Right lobe of liver (tissue), 6 donors: ENCODE measurements around the gene SLC25A10. TPM values are rescaled to one million over a fixed set of nuclear protein-coding genes. Genes with fewer than 3 reads are reported as not detected.
A peak's percentile ranks its signal among the peaks of the same experiment; 100 is the strongest.

ENCODE experiments used
- ATAC-seq, 4 donors: fragments of 200-7000 bp; cut with Tn5 transposase; one replicate each; pipeline ENCODE4 v1.9.1; 2020; ENCODE audit warnings: mild to moderate bottlenecking in 4 of 4, moderate library complexity in 4 of 4
- DNase-seq, 3 donors: peaks; one replicate each; pipeline ENCODE4 v3.0.0-alpha.2; 2020
- H3K27ac ChIP-seq, 3 donors: fragments of 200-600 bp; one replicate each; pipeline ENCODE4 v1.8.0; 2022
- H3K27me3 ChIP-seq, 2 donors: fragments of 200-600 bp; one replicate each; pipeline ENCODE4 v1.8.0; 2022
- H3K36me3 ChIP-seq, 4 donors: fragments of 200-600 bp; sonication (generic) in 1 of 4; one replicate each; pipeline versions ENCODE4 v1.5.1 to v1.8.0; 2017 to 2022; ENCODE audit warnings: control low read depth in 1 of 4
- H3K4me1 ChIP-seq, 4 donors: fragments of 200-600 bp; sonication (generic) in 1 of 4; one replicate each; pipeline versions ENCODE4 v1.5.1 to v1.8.0; 2017 to 2022; ENCODE audit warnings: control low read depth in 1 of 4
- H3K4me3 ChIP-seq, 3 donors: fragments of 200-600 bp; one replicate each; pipeline ENCODE4 v1.8.0; 2022
- H3K9me3 ChIP-seq, 4 donors: fragments of 200-600 bp; sonication (generic) in 1 of 4; one replicate each; pipeline versions ENCODE4 v1.5.1 to v1.8.0; 2017 to 2022; ENCODE audit warnings: control low read depth in 1 of 4
- POLR2A ChIP-seq: fragments of 450-650 bp; IDR thresholded peaks from one replicate; pipeline ENCODE4 v1.6.1; 2017; ENCODE audit warnings: antibody characterized with exemption, mild to moderate bottlenecking
- whole genome bisulfite sequencing: methylation state at CpG from one replicate; pipeline ENCODE4 v1.1.6; 2018; ENCODE audit warnings: low coverage, low lambda C conversion rate; ENCODE audit not compliant: insufficient coverage; ENCODE audit errors: missing lambda C conversion rate; 5-methylcytosine and 5-hydroxymethylcytosine counted together
- intact Hi-C, 2 donors: fragments of 100-400 bp; cut with DNase I; formaldehyde crosslinking; loops; one replicate each; pipeline versions ENCODE4 v1.11.2 to v1.14.1; 2022
- long read RNA-seq: library from polyadenylated mRNA; unstranded; transcript quantifications from one replicate; pipeline ENCODE4 v2.0.0, GENCODE V29; 2019
- total RNA-seq, 6 experiments: library from RNA; depleted of rRNA in 2 of 6; stranded (reverse); fragments of >200 nt in 2 of 6; fragmentation: NEBNext Ultra II Directional in 3 of 6; extraction: Animal tissue kit (Norgen Biotek cat#: 25700) in 3 of 6; gene quantifications; one replicate each; pipeline versions ENCODE4 v1.1.0 to v1.2.4, GENCODE V29; 2016 to 2023
- TF ChIP-seq, protein P1 (sequence below), 4 donors: fragments of 200-600 bp in 3 of 4; fragments of 450-650 bp in 1 of 4; IDR thresholded peaks; one replicate each; pipeline versions ENCODE4 v1.5.1 to v1.8.0; 2016 to 2022; ENCODE audit warnings: antibody characterized with exemption in 4 of 4, mild to moderate bottlenecking in 2 of 4
- donor health status: DM: no; HTN: yes; CAD: no.
- donor health status: DM: no; HTN: no; CAD: no.
- donor health status: DM: no; HTN: no; CAD: no.
- donor health status: DM: no; HTN: yes; CAD: no.
- donor health status: DM: no; HTN: yes; CAD: no.

The SLC25A10 gene, protein sequence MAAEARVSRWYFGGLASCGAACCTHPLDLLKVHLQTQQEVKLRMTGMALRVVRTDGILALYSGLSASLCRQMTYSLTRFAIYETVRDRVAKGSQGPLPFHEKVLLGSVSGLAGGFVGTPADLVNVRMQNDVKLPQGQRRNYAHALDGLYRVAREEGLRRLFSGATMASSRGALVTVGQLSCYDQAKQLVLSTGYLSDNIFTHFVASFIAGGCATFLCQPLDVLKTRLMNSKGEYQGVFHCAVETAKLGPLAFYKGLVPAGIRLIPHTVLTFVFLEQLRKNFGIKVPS
- 10 to 100 TPM; 35.6 to 92.0 (median 72.7) TPM for total RNA-seq
- long read RNA-seq, transcript SLC25A10-202 (11 exons, 1,885 nt), result major isoform, 7 of 15 reads
- long read RNA-seq, partial matches to known transcripts, result 1 of 15 reads
- long read RNA-seq, other reads (novel, unspliced or antisense), result 7 of 15 reads

DNA sequence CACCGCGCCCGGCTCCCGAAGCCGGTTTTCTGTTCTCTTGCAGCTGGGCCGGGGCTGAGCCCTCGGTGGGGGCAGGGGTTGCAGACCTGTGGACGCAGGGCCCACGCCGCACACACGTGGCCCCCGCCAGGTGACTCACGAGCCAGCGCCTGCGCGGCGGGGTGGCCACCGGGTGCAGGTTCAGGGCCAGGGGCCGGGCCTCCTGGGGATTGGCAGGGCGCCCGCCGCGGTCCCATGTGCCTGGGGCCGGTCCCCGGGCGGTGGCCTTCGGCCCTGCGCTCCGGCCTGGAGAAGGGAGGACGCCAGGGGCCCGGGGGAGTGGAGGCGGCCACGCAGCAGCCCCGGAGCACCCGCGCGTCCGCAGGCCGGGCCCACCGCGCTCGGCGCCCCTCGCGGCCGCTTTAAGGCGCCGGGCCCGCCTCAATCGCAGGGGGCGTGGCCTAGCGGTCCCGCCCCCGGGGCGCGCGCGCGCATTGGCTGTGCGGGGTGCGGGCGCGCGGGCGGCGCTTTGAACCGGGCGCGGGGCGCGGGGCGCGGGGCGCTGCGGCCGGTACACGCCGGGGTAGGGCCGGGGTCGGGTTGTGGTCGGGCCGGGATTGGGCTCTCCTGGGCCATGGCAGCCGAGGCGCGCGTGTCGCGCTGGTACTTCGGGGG, at the start of gene SLC25A10:
Gene SLC25A10 (plus strand): TSS at position 471 of the 654 bp plus-strand sequence. CDS start 143 bp downstream, at position 614.
- intact Hi-C loops, result no loop called here
- ATAC-seq, result peak; percentile 66 to 82 (median 73)
- no peaks in the 10 kb centered on the region for H3K27me3 ChIP-seq
- no peaks in the 10 kb centered on the region for H3K9me3 ChIP-seq
- DNase-seq, result peak; percentile 92 to 95 (median 94)
- peaks cover 0 to 32% (median 13%) of the 10 kb centered on the region in 4 donors for H3K4me1 ChIP-seq
- 5% methylated on average over 7 of the region's 89 CpGs for WGBS
- H3K4me3 ChIP-seq, result peak within 1 kb of the TSS; percentile 69 to 98 (median 87)
- peak within 1 kb of the TSS; percentile 29 to 79 (median 73) for H3K27ac ChIP-seq
- TF ChIP-seq, protein P1, sequence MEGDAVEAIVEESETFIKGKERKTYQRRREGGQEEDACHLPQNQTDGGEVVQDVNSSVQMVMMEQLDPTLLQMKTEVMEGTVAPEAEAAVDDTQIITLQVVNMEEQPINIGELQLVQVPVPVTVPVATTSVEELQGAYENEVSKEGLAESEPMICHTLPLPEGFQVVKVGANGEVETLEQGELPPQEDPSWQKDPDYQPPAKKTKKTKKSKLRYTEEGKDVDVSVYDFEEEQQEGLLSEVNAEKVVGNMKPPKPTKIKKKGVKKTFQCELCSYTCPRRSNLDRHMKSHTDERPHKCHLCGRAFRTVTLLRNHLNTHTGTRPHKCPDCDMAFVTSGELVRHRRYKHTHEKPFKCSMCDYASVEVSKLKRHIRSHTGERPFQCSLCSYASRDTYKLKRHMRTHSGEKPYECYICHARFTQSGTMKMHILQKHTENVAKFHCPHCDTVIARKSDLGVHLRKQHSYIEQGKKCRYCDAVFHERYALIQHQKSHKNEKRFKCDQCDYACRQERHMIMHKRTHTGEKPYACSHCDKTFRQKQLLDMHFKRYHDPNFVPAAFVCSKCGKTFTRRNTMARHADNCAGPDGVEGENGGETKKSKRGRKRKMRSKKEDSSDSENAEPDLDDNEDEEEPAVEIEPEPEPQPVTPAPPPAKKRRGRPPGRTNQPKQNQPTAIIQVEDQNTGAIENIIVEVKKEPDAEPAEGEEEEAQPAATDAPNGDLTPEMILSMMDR (IDR thresholded peaks at IDR 0.05), result peak in 2 of 4 donors; percentile 4 to 17
- TF ChIP-seq POLR2A, result peak; percentile 78
- H3K36me3 ChIP-seq, result peaks cover 0 to 11% (median 5%) of the 10 kb centered on the region in 4 donors

DNA sequence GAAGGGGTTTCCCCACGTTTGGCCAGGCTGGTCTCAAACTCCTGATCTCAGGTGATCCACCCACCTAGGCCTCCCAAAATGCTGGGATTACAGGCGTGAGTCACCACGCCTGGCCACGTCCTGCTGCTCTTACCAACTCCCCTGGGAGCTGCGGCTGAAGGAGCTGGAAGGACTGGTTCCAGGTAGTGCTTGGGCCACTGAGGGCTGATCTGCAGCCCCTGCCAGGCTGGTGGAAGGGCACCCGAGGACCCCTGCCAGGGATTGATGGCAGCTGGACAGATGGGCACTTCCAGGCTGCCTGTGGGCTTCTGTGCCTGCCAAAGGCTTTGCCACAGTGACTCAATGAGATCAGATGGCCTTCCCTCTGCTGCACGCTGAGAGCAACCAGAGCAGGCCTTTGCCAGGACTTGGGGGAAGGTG, 48.0 kb upstream of the SLC25A10 start:
- peaks cover 0 to 10% (median 0%) of the 10 kb centered on the region in 4 donors for H3K36me3 ChIP-seq
- H3K27me3 ChIP-seq, result no peaks in the 10 kb centered on the region
- H3K4me1 ChIP-seq, result peaks cover 0 to 15% (median 3%) of the 10 kb centered on the region in 4 donors
- intact Hi-C loops, result no loop called here
- ATAC-seq (no peak), DNase-seq (no peak)
- H3K4me3 ChIP-seq, result no peak overlapping the region
- TF ChIP-seq, protein P1 (IDR thresholded peaks at IDR 0.05), result no peak
- TF ChIP-seq POLR2A, result no peak
- H3K27ac ChIP-seq, result no peak overlapping the region
- WGBS, result no CpG with 5 or more reads among the region's 7 CpGs
- H3K9me3 ChIP-seq, result no peaks in the 10 kb centered on the region

DNA sequence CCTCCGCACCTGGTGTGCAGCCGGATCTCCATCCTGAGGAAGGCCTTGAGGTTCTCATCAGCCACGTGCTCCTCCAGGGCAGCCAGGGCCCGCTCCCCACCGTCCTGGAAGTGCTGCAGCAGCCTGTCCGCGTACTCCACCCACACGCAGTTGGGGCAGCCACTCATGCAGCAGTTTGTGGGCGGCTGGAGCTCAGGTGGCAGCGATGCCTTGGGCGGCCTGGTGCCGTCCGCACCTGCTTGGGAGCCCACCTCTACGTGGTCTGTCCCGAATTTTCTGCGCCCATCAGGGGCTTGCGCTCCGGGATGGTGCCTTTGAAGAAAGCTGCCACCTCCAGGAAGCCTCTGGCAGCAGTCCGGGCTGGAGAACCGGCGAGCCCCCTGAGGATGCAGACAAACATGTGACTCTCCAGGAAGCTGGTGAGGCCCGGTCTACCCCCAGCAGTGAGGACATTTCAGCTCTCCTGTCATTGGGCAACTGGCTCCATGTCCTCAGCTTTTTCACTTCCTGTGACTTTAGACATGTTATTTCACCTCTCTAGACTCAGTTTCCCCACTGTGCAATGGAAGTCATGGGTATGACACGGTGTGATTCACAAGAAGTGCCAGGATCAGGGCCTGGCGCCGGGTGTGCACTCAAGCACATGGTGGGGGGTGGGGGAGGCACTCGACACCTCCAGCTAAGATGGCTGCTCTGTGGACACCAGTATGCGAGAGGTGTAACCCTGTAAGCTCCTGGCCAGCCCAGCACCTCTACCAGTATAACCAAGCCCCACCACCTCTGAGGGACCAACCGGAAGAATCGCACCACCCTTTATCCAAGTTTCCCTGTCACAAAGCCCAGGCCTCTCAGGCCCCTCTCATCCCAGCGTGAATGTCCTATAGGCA, 46.6 kb upstream of the SLC25A10 start:
- ATAC-seq (peak in 2 of 4 donors; percentile 7 to 9), DNase-seq (no peak)
- TF ChIP-seq, protein P1 (IDR thresholded peaks at IDR 0.05), result no peak
- no peak for TF ChIP-seq POLR2A
- Histone ChIP-seq H3K9me3 (no peaks in the 10 kb centered on the region), H3K27ac (peak overlapping the region in 2 of 3 donors; percentile 71 to 86), H3K27me3 (no peaks in the 10 kb centered on the region), H3K36me3 (peaks cover 0 to 18% (median 1%) of the 10 kb centered on the region in 4 donors), H3K4me1 (peaks cover 0 to 15% (median 3%) of the 10 kb centered on the region in 4 donors), H3K4me3 (peak overlapping the region; percentile 98)
- intact Hi-C loops, result no loop called here
- WGBS, result 24% methylated on average over 11 of the region's 30 CpGs

DNA sequence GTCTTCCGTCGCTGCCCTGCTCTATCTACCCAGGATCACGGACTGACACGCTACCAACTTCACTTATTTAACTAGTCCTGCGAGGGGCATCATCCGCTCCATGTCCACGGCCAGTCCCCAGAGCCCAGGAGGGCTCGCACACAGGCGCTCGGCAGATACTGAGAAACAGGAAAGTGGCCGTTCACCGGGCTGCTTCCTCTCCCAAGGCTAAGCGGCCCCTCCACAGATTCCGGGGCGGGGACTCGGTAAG, 46.1 kb upstream of the SLC25A10 start:
- H3K9me3 ChIP-seq, result no peaks in the 10 kb centered on the region
- peaks cover 0 to 20% (median 4%) of the 10 kb centered on the region in 4 donors for H3K36me3 ChIP-seq
- H3K27ac ChIP-seq, result peak overlapping the region; percentile 55 to 86 (median 71)
- H3K4me1 ChIP-seq, result peaks cover 0 to 15% (median 3%) of the 10 kb centered on the region in 4 donors
- intact Hi-C loops, result no loop called here
- peak overlapping the region; percentile 98 for H3K4me3 ChIP-seq
- DNase-seq (no peak), ATAC-seq (peak in 3 of 4 donors; percentile 4 to 25 (median 11))
- no peaks in the 10 kb centered on the region for H3K27me3 ChIP-seq
- 0% methylated on average over 16 of the region's 16 CpGs for WGBS
- TF ChIP-seq POLR2A, result no peak
- TF ChIP-seq, protein P1 (IDR thresholded peaks at IDR 0.05), result no peak
